NCI-H524 treated with DMSO at 0.1 percent for 48 hours (cell line): ENCODE measurements around the gene REPS1.
"Not testable (repeated sequence)": the region's sequence is repeated elsewhere in the genome, so short reads cannot be mapped to it uniquely, and the experiment has no call there.

Experiments
- DNase-seq: peaks from one replicate; lab custom pipeline; 2025; lab: John Stamatoyannopoulos, UW

REPS1 gene

GRCh38 chr6:138987643-138988468, at the start of gene REPS1:
TSS of gene REPS1 (minus strand) at chr6:138988253. CDS start at chr6:138987682, 571 bp downstream.
- no peak for DNase-seq

- no peak for DNase-seq
Measured at GRCh38 chr6:139037490-139037889, 49.4 kb upstream of the REPS1 start.

GRCh38 chr6:139030228-139030963, 42.3 kb upstream of the REPS1 start:
- DNase-seq, result no peak

GRCh38 chr6:139029470-139030227, 41.6 kb upstream of the REPS1 start:
- DNase-seq, result no peak

GRCh38 chr6:139028658-139029469, 40.8 kb upstream of the REPS1 start, which contains the start of gene ABRACL:
TSS of gene ABRACL (plus strand) at chr6:139028745. CDS start at chr6:139034161, 5,416 bp downstream.
- peak; percentile 56 for DNase-seq

GRCh38 chr6:139028215-139028657, 40.2 kb upstream of the REPS1 start:
- no peak for DNase-seq

- DNase-seq, result no peak
Measured at GRCh38 chr6:139027620-139028182, 39.6 kb upstream of the REPS1 start.

GRCh38 chr6:139025416-139025815, 37.4 kb upstream of the REPS1 start:
- DNase-seq, result not testable (repeated sequence)

GRCh38 chr6:139020689-139021088, 32.6 kb upstream of the REPS1 start:
- DNase-seq, result no peak

GRCh38 chr6:139019722-139020121, 31.7 kb upstream of the REPS1 start:
- no peak for DNase-seq

GRCh38 chr6:139017227-139017626, 29.2 kb upstream of the REPS1 start:
- no peak for DNase-seq

GRCh38 chr6:139016337-139017213, 28.5 kb upstream of the REPS1 start:
- DNase-seq, result no peak

GRCh38 chr6:139014945-139015344, 26.9 kb upstream of the REPS1 start:
- DNase-seq, result no peak

- DNase-seq, result no peak
Measured at GRCh38 chr6:139013185-139013800, 25.2 kb upstream of the REPS1 start.

- DNase-seq, result no peak
Measured at GRCh38 chr6:139011980-139012379, 23.9 kb upstream of the REPS1 start.

GRCh38 chr6:139010674-139011073, 22.6 kb upstream of the REPS1 start:
- DNase-seq, result no peak

- no peak for DNase-seq
Measured at GRCh38 chr6:139008117-139008516, 20.1 kb upstream of the REPS1 start.

- no peak for DNase-seq
Measured at GRCh38 chr6:139007428-139007827, 19.4 kb upstream of the REPS1 start.

- no peak for DNase-seq
Measured at GRCh38 chr6:139006477-139006876, 18.4 kb upstream of the REPS1 start.

- no peak for DNase-seq
Measured at GRCh38 chr6:139003751-139004150, 15.7 kb upstream of the REPS1 start.
